HG02588 (cell line): Measurements from ENCODE around the gene KIF3A.

Source experiments
- ATAC-seq: cut with Tn5 transposase; IDR thresholded peaks from one replicate; pipeline ENCODE4 v1.9.1; 2021; ENCODE audit warnings: mild to moderate bottlenecking, moderate library complexity; ENCODE audit not compliant: unreplicated experiment

KIF3A gene

DNA sequence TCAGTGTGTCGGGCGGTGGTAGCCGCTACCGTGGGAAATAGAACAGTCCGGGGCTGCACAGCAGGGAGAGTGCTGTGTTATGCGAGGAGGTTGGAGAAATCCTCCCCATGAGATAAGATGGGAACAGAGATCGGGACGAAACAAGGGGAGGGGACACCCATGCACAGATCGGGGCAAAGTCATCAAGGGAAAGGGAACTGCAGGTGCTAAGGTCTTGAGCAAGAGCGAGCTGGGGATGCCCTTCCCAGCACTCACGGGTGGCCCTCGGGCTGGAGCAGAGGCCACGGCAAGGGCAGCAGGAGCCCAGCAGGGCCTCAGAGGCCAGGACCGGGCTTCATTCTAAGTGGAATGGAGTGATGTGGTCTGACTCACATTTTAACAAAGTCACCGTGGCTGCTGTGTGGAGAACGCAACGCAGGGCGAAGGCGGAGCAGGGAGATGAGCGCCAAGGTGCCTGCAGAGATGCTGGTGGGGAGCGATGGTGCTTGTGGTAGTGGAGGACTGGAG lies 71.7 kb downstream of the KIF3A start:
- no peak for ATAC-seq

DNA sequence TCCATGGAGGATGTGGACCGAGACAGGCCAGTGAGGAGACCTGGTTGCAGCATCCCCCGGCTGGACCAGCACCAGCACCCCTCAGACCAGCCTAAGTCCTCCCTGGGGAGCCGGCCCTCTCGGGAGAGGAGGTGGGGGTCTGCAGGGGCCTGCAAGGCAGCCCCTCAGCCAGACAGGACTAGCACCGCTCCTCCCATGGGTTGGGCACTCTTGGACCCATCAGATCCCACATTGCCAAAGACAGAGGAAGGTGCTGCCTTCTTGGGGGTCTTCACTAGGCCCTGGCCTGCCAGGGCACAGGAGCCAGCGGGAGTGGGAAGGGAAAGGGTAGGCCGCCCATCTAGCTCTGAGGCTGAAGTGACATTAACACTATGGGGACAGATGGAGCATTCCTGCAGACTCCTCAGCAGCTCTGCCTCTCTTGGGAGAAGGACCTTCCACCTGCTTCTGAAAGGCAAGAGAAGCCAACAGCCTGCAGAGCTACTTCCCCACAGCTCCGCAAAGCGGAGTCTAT lies 72.6 kb downstream of the KIF3A start:
- ATAC-seq, result no peak

GRCh38 chr5:132663771-132664695 lies 73.3 kb downstream of the KIF3A start:
- ATAC-seq, result peak; percentile 64

DNA sequence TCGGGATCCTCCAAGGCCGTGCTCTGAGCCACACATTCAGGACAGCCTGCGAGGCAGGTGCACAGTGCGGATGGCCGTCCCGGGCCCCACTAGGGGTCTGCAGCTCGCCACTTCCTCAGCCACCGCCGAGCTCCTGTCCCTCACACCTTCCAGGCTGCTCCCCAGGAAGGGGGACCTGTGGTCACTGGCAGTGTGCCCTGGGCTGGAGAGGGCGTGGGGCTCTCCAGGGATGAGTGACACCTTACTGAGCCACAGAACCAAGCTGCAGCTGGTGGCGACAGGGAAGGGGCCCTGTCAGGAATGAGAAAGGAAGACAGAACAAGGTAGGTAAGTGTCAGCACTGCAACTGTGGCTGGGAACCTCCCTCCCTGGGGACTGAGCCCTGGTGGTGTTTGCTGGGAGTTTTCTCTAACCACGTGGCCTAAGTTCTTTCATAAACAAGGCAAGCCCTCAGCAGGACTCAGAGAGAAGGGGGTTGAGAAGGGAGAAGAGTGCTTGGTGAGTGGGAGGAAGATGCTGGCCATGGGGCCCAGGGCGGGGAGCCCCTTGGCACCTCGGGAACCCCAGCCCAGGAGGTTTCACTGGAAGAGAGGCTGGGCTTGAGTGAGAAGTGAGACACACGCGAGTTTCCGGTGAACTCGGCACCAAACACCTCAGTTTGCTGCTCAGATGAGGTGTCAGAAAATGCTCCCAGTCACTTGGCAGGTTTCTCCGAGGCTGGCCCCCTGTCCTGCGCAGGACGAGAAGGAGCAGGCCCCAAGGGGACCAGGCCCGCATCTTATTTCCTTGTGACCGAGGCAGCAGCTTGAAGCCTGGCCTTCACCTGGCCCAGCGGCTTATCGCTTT lies 74.2 kb downstream of the KIF3A start:
- peak; percentile 54 for ATAC-seq

DNA sequence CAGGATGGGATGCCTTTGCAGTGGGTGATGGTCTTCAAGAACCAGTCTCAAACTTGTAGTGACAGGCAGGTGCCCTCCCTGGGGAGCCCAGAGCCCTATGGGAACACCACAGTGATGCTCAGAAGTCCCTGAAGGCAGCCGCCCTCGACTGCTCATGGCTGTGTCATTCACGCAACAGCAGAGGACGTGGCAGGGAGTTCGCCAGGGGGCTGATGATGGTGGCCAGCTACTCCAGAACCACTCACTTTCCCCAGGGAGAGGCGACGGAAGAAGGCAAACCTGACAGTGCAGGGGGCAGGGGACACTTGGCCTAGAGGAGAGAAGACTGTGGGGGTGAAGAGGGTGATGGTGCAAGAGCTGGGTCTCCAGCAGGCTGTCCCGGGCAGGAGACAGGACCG lies 75.3 kb downstream of the KIF3A start:
- ATAC-seq, result no peak

DNA sequence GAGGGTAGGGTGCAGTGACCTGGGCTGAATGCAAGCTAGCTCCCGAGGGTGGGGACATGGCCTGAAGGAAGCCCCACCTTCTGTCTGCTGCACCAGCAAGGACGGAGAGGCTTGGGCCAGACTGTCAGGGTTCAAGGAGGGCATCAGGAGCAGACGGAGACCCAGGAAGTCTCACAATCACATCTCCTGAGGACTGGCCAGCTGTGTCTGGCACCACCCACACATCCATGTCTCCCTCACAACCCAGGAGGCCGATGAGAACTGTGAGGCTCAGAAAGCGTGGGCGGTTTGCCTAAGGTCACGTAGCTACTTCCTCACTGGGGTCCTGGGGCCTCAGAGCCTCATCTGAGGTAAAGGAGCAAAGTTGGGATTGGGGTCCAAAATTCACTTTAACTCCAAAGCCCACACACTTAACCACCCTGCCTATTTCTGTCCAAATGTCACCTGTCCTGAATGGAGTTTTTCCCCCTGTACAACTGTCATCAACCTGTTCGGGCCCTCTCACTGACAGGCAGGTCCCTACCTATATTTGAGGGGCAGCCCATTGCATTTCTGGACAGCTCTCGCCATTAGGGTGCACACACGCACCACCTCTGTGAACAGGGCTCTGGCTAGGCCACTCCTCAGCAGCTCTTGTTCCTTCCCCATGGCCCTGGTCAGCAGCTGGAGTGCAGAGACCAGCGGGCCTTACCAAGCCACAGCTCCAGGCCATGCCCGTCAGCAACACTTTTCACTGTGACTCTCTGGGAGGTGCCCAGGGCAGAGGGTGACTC lies 75.9 kb downstream of the KIF3A start:
- ATAC-seq, result no peak

- no peak for ATAC-seq
These were observed 77.5 kb downstream of the KIF3A start for GRCh38 chr5:132659598-132660493.

DNA sequence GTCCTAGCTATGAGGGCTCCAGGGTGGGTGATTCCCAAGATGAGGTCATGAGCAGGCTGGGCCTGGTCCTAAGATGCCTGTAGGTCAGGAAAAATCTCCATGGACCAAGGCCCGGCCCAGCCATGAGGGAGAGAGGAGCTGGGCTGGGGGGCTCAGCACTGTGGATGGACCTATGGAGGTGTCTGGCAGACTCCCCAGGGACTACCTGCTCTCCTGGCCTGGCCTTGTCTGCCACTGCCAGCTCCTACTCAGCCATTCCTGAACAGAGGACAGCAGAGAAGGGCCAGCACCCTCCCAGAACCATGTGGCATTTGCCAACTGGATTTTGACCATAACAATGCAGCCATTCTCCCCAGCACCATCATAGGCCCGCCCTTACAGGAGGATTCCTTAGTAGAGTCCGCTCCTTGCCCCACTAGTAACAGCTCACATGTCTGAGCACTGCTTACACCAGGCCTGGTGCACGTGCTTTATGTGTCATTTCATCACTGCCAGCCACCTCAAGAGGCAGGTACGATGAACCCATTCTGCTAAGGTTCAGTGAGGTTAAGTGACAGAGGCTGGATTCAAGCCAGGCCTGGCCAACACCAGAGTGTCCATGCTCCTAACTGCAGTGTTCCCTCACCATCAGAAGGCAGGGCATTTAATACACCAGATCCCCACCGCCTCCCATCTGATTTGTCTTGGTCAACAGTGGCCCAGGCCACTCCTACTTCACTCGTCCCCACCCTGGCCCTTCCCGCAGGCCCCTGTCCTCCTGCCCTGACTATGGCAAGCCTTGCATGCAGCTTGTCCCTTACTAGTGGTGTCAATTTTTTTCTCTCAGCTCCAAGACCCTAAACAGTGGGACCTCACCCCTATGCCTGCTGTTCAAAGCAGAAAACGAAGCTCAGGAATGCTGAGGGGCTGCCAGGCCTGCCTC lies 78.7 kb downstream of the KIF3A start:
- ATAC-seq, result no peak

- no peak for ATAC-seq
These were observed 79.5 kb downstream of the KIF3A start, which contains the start of gene IL13 for GRCh38 chr5:132657676-132658380. Gene IL13, plus strand, starts transcription at chr5:132658173. Its CDS starts 14 bp downstream, at chr5:132658187.

- ATAC-seq, result no peak
These were observed 80.5 kb downstream of the KIF3A start for GRCh38 chr5:132656774-132657355.

GRCh38 chr5:132655821-132656773 lies 81.2 kb downstream of the KIF3A start:
- no peak for ATAC-seq

GRCh38 chr5:132653716-132654115 lies 83.6 kb downstream of the KIF3A start:
- ATAC-seq, result no peak

GRCh38 chr5:132651838-132652469 lies 85.4 kb downstream of the KIF3A start:
- ATAC-seq, result no peak

DNA sequence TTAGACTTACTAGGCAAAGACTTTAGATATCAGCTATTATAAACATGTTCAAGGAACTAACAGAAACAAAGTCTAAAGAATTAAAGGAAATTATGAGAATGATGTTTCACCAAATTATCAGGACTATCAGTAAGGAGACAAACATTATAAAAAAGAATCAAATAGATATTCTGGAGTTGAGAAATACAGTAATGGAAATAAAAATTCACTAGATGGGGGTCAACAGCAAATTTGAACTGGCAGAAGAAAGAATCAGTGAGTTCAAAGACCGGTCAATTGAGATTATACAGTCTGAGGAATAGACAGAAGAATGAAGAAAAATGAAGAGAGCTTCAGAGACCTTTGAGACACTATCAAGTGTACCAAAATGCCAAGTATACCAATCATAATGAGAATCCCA lies 89.0 kb downstream of the KIF3A start:
- ATAC-seq, result no peak

GRCh38 chr5:132647473-132647872 lies 89.9 kb downstream of the KIF3A start:
- no peak for ATAC-seq
